ENCODE data around the gene TSPEAR. TPM values are rescaled to one million over a fixed set of nuclear protein-coding genes. Genes with fewer than 3 reads are reported as not detected.

Gene TSPEAR
- total RNA-seq, 1 donor from 2014 or later = not detected

DNA sequence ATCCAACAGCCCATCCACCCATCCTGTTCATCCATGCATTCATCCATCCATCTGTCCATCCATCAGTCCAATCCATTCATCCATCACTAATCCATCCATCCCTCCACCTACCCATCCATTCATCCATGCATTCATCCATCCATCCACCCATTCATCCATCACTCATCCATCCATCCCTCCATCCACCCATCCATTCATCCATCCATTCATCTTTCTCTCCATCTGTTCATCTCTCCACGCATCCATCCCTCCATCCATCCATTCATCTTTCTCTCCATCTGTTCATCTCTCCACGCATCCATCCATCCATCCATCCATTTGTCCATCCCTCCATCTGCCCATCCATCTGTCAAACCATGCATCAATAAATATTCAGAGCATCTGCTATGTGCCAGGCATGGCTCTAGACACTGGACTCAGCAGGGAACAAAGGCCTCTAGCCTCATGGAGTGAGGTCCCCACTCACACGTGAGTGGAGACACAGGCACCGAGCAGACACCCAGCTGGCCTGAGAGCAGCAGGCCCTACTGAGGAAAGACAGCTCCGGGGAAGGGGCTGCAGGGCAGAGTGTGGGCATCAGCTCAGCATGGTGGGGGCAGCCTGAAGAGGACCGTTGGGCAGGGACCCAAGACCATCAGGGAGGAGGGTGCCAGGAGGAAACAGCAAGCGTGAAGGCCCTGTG lies 181.0 kb downstream of the TSPEAR start:
- DNase-seq (ENCODE audit: low read depth) = no peak
- H3K4me3 ChIP-seq (ENCODE audit: low read depth, low read length) = no peak overlapping the region
- no peak for TF ChIP-seq CTCF (conservative IDR thresholded peaks at IDR 0.05; ENCODE audit: low read depth, low read length)

- no peak for TF ChIP-seq CTCF (conservative IDR thresholded peaks at IDR 0.05; ENCODE audit: low read depth, low read length)
- no peak for DNase-seq (ENCODE audit: low read depth)
- no peak overlapping the region for H3K4me3 ChIP-seq (ENCODE audit: low read depth, low read length)
Observed at GRCh38 chr21:44529503-44530125, 181.8 kb downstream of the TSPEAR start.

DNA sequence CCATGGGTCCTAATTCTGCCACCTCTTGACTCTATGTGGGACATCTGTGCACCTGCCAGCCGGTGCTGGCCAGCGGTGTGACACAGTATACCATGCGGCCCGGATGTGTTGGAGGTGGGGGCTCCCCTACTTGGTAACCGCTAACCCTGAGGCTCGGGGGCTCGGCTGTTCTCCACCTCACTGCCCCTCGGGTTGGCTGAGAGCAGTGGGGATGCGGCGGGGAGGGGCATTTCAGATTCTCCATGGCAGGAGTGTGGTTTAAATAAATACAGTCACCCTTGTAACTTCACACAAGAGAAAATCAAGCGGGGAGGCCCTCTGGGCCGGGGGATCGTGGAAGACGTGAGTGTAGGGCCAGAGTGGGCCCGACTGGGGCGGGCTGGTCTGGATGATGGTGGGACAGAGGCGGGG lies 182.4 kb downstream of the TSPEAR start:
- H3K4me3 ChIP-seq (ENCODE audit: low read depth, low read length) = no peak overlapping the region
- TF ChIP-seq CTCF (conservative IDR thresholded peaks at IDR 0.05; ENCODE audit: low read depth, low read length) = no peak
- no peak for DNase-seq (ENCODE audit: low read depth)

DNA sequence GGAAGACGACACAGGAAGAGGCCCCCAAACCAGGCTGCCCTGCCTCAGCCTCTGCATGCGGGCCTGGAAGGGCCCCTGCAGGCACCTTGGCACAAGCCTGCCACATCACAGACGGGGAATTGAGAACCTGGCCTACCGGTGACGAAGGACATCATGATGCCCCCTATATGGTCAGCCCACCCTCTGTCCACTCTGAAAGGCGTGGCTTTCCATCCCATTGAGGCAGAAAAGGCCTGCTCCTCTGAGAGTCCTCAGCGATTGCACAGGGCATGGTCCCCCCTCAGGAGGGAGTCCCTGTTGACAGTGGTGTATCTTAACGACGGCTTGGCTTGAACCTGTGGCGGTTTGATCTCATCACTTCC lies 182.8 kb downstream of the TSPEAR start:
- no peak overlapping the region for H3K4me3 ChIP-seq (ENCODE audit: low read depth, low read length)
- no peak for DNase-seq (ENCODE audit: low read depth)
- no peak for TF ChIP-seq CTCF (conservative IDR thresholded peaks at IDR 0.05; ENCODE audit: low read depth, low read length)

DNA sequence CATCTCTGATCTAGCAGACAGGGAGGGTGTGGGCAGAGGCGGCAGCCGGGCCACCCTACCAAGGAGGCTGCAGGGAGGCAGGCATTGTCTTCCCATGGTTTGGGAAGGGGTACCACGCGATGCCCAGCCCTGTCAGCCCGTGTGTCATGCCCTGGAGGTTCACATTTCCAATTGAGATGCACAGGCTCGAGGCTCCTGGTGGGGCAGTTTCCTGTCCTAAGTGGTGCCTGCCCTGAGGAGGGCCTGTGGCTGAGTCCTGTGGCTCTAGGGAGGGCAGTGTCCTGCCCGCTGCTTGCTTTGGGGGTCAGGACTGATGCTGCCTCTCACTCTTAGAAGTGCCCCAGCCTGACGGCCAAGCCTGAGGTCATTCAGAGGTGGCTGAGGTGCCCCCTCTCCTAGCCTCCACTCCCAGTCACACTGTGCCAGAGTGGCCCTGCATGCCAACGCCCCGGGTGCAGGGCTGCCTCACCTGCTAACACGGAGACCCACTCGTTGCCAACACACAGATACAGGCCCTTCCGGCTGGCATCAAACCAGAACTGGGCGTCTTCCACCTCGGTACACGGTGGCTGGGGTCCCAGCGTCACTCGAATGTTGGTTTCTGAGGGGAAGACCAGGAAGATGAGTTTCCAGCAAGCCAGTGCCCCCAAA lies 183.3 kb downstream of the TSPEAR start:
- DNase-seq (ENCODE audit: low read depth) = no peak
- TF ChIP-seq CTCF (conservative IDR thresholded peaks at IDR 0.05; ENCODE audit: low read depth, low read length) = no peak
- no peak overlapping the region for H3K4me3 ChIP-seq (ENCODE audit: low read depth, low read length)

- TF ChIP-seq CTCF (conservative IDR thresholded peaks at IDR 0.05; ENCODE audit: low read depth, low read length) = no peak
- no peak for DNase-seq (ENCODE audit: low read depth)
- H3K4me3 ChIP-seq (ENCODE audit: low read depth, low read length) = no peak overlapping the region
Observed at GRCh38 chr21:44527156-44527982, 184.0 kb downstream of the TSPEAR start.

All from epithelial cell of proximal tubule (primary cell).